Measurements from ENCODE around the gene MRGPRX4.
"Not testable (repeated sequence)": the region's sequence is repeated elsewhere in the genome, so short reads cannot be mapped to it uniquely, and the experiment has no call there.

The MRGPRX4 gene

GRCh38 chr11:18188796-18189195, 16.2 kb downstream of the MRGPRX4 start:
- no peak for TF ChIP-seq CTCF (IDR thresholded peaks at IDR 0.05; ENCODE audit: low read depth, low read length, missing control alignments)

DNA sequence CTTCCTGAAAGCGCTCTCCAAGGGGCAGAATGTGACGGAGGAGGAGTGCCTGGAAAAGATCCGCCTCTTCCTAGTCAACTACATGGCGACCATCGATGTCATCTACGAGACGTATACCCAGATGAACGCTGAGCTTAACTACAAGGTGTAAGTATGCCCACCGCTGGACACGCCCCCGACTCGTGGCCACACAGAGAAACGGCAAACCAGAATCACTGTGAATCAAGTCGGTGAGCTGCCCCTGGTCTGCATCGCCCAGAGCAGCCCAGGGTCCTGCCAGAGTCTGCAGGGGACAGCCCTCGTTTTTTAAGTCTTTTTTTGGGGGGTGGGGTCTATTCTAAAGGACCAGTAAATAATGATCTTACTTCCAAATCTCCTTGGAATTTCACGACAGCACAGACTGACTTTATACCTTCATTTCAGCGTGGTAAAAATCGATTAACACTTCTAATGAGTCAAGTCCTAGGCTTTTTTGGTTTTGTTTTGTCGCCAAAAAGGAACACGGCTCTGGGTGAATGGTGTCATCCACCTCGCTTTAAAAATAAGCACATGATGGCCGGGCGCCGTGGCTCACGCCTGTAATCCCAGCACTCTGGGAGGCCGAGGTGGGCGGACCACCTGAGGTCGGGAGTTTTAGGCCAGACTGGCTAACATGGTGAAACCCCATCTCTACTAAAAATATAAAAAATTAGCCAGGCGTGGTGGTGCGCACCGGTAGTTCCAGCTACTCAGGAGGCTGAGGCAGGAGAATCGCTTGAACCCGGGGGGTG, 17.0 kb downstream of the MRGPRX4 start:
- H3K4me3 ChIP-seq (ENCODE audit: low read depth, low read length); DNase-seq (ENCODE audit: low read depth); in situ Hi-C loops (cut with HindIII; ENCODE audit: low sequenced_read_pairs): not testable (repeated sequence)

More at GRCh38 chr11:18188796-18189195, 16.2 kb downstream of the MRGPRX4 start:
- in situ Hi-C loops (cut with HindIII; ENCODE audit: low sequenced_read_pairs), result no loop called here
- no peak overlapping the region for H3K4me3 ChIP-seq (ENCODE audit: low read depth, low read length)
- no peak for DNase-seq (ENCODE audit: low read depth)

GRCh38 chr11:18191376-18191775, 18.7 kb downstream of the MRGPRX4 start:
- no peak for DNase-seq (ENCODE audit: low read depth)
- H3K4me3 ChIP-seq (ENCODE audit: low read depth, low read length), result no peak overlapping the region
- in situ Hi-C loops (cut with HindIII; ENCODE audit: low sequenced_read_pairs), result no loop called here
- TF ChIP-seq CTCF (IDR thresholded peaks at IDR 0.05; ENCODE audit: low read depth, low read length, missing control alignments), result no peak

DNA sequence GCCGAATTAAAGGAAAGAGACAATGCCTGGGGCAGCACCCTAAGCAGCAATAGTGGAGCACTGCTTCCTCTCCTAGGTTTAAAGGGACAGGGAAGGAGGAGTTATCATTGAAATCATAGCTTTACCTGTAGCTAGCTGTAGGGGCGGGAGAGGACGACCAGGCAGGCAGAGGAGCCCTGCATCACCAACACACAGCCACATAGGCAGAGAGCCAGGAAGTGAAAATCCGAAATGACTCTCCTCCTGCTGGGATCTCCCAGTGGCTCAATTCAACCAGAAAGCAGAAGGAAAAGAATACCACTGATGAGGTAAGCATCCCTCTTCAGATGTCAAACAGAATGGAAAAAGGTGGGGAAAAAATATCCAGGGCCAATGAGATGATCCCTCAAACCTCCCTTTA, 20.4 kb downstream of the MRGPRX4 start:
- no peak for TF ChIP-seq CTCF (IDR thresholded peaks at IDR 0.05; ENCODE audit: low read depth, low read length, missing control alignments)
- DNase-seq (ENCODE audit: low read depth), result no peak
- no peak overlapping the region for H3K4me3 ChIP-seq (ENCODE audit: low read depth, low read length)
- in situ Hi-C loops (cut with HindIII; ENCODE audit: low sequenced_read_pairs), result no loop called here

- TF ChIP-seq CTCF (IDR thresholded peaks at IDR 0.05; ENCODE audit: low read depth, low read length, missing control alignments), result no peak
- no peak for DNase-seq (ENCODE audit: low read depth)
- in situ Hi-C loops (cut with HindIII; ENCODE audit: low sequenced_read_pairs), result no loop called here
- no peak overlapping the region for H3K4me3 ChIP-seq (ENCODE audit: low read depth, low read length)
Measured at GRCh38 chr11:18196532-18196931, 23.9 kb downstream of the MRGPRX4 start.

DNA sequence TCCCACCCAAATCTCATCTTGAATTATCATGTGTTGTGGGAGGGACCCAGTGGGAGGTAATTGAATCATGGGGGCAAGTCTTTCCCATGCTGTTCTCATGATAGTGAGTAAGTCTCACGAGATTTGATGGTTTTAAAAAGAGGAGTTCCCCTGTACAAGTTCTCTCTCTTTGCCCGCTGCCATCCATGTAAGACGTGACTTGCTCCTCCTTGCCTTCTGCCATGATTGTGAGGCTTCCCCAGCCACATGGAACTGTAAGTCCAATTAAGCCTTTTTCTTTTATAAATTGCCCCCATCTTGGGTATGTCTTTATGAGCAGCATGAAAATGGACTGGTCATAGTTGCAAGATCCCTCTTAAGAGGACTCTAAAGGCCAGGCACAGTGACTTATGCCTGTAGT, 25.1 kb downstream of the MRGPRX4 start:
- H3K4me3 ChIP-seq (ENCODE audit: low read depth, low read length); DNase-seq (ENCODE audit: low read depth); in situ Hi-C loops (cut with HindIII; ENCODE audit: low sequenced_read_pairs): not testable (repeated sequence)

DNA sequence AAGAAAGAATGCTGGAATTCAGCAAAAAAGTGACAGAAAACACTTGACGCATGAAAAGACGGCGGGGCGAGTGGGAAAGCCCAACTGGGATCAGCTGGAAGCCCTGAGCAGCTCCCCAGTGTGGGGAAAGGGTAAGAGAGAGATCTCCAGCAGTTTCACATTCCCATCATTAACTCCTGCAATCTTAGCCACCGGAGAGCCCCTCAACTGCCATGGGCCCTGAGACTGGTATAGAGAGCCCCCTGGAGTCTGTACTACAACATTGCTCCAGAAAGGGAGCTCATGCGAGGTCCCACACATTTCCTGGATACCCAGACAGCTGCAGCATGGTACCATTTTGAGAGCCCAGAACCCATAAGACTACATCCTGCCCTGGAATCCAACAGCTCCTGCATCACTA, 31.1 kb downstream of the MRGPRX4 start:
- no peak overlapping the region for H3K4me3 ChIP-seq (ENCODE audit: low read depth, low read length)
- peak; percentile 39 for TF ChIP-seq CTCF (IDR thresholded peaks at IDR 0.05; ENCODE audit: low read depth, low read length, missing control alignments)
- in situ Hi-C loops (cut with HindIII; ENCODE audit: low sequenced_read_pairs), result no loop called here
- DNase-seq (ENCODE audit: low read depth), result no peak

All from astrocyte of the cerebellum (primary cell).